Endothelial cell of umbilical vein (primary cell): ENCODE results near the gene BBLN.

Experiments
- CTCF ChIP-seq, 2 donors: IDR thresholded peaks; 1 replicate in 1 of 2; 2 replicates in 1 of 2; pipeline ENCODE4 v1.5.1; 2011; ENCODE audit warnings: low read length in 2 of 2, mild to moderate bottlenecking in 2 of 2, moderate library complexity in 2 of 2, control low read depth in 1 of 2, inconsistent platforms in 1 of 2, low read depth in 1 of 2; ENCODE audit not compliant: insufficient read depth in 1 of 2; ENCODE audit errors: extremely low read depth in 1 of 2
- EZH2 ChIP-seq: IDR thresholded peaks from 2 replicates; pipeline ENCODE4 v1.6.1; 2012; ENCODE audit warnings: borderline replicate concordance, low read depth, mild to moderate bottlenecking, moderate library complexity, low read length, inconsistent platforms; ENCODE audit not compliant: severe bottlenecking
- MAX ChIP-seq: IDR thresholded peaks from 2 replicates; pipeline ENCODE4 v1.6.1; 2011; ENCODE audit not compliant: insufficient read depth, insufficient read length

- no peak for TF ChIP-seq MAX
- no peak for TF ChIP-seq EZH2
- TF ChIP-seq CTCF (IDR thresholded peaks at IDR 0.05; ENCODE audit: extremely low read depth in 1 of 2, insufficient read depth in 1 of 2, low read depth in 1 of 2, low read length in 2 of 2), result no peak
These were observed 48.3 kb downstream of the BBLN start for GRCh38 chr9:128208386-128208785.
